Endothelial cell of umbilical vein (primary cell): Measurements from ENCODE around the gene HEBP1. TPM values are rescaled to one million over a fixed set of nuclear protein-coding genes. Genes with fewer than 3 reads are reported as not detected.

Experiments
- BruUV-seq: library from RNA; stranded (reverse); fragments of 400-500 nt; replicated peaks from 2 replicates; lab custom pipeline; 2021; lab: Mats Ljungman, UMichigan
- CTCF ChIA-PET: fragments of 300-600, 350-600 bp; sonication (Branson Sonifier 250); formaldehyde crosslinking; loops from one replicate; lab custom pipeline; 2021; ENCODE audit warnings: antibody characterized with exemption, inconsistent platforms; lab: Charles Lee
- POLR2A ChIA-PET: fragments of 300-600, 350-600 bp; sonication (Branson Sonifier 250); formaldehyde crosslinking; loops from one replicate; lab custom pipeline; 2021; ENCODE audit warnings: antibody characterized with exemption, inconsistent platforms; lab: Charles Lee
- DNase-seq: peaks from one replicate; pipeline ENCODE4 v3.0.0-alpha.2; 2011; ENCODE audit warnings: low read depth, low spot score
- FAIRE-seq: peaks from 2 replicates; lab custom pipeline; 2011; peaks lifted over from hg19 to GRCh38; lab: Jason Lieb, UNC
- H2AFZ ChIP-seq: 2 replicates; pipeline ENCODE4 v1.6.0; 2012; ENCODE audit warnings: low read depth, low read length, control low read depth, inconsistent platforms
- H3K27ac ChIP-seq: 2 replicates; pipeline ENCODE4 v1.5.1; 2011; ENCODE audit warnings: low read depth, mild to moderate bottlenecking, control low read depth, low read length, moderate library complexity; ENCODE audit not compliant: insufficient read depth
- H3K27me3 ChIP-seq, 2 experiments: 2 replicates each; pipeline versions ENCODE4 v1.6.0 to v1.6.1; 2011; ENCODE audit warnings: low read length in 2 of 2, mixed read lengths in 1 of 2; ENCODE audit not compliant: control insufficient read depth in 2 of 2, insufficient read depth in 2 of 2
- H3K36me3 ChIP-seq, 2 experiments: 2 replicates in 1 of 2; 3 replicates in 1 of 2; pipeline ENCODE4 v1.5.1; 2011; ENCODE audit warnings: low read length in 2 of 2, mild to moderate bottlenecking in 1 of 2, moderate library complexity in 1 of 2; ENCODE audit not compliant: control insufficient read depth in 2 of 2, insufficient read depth in 2 of 2; ENCODE audit errors: extremely low read depth in 1 of 2
- H3K4me1 ChIP-seq: 3 replicates; pipeline ENCODE4 v1.5.1; 2011; ENCODE audit warnings: mild to moderate bottlenecking, low read length; ENCODE audit not compliant: control insufficient read depth, insufficient read depth; ENCODE audit errors: extremely low read depth
- H3K4me2 ChIP-seq: 2 replicates; pipeline ENCODE4 v1.6.1; 2011; ENCODE audit warnings: low read length, control low read depth, mixed read lengths; ENCODE audit not compliant: insufficient read depth
- H3K4me3 ChIP-seq, 3 experiments: fragments of 200-600 bp in 1 of 3; sonication (generic), shearing (Covaris generic) in 1 of 3; replicated peaks in 1 of 3; 2 replicates each; pipeline ENCODE4 v1.5.1; 2011 to 2016; ENCODE audit warnings: control low read depth in 3 of 3, low read length in 3 of 3, mild to moderate bottlenecking in 2 of 3, inconsistent platforms in 1 of 3, low read depth in 1 of 3, moderate library complexity in 1 of 3; ENCODE audit not compliant: insufficient read depth in 1 of 3
- H3K79me2 ChIP-seq: 2 replicates; pipeline ENCODE4 v1.6.0; 2012; ENCODE audit warnings: low read length, inconsistent platforms; ENCODE audit not compliant: control insufficient read depth, insufficient read depth
- H3K9ac ChIP-seq: replicated peaks from 2 replicates; pipeline ENCODE3; 2011; ENCODE audit warnings: low read length, control low read depth; ENCODE audit not compliant: insufficient read depth; ENCODE audit errors: extremely low read depth
- H3K9me1 ChIP-seq: replicated peaks from 3 replicates; pipeline ENCODE4 v1.6.0; 2011; ENCODE audit warnings: mild to moderate bottlenecking, low read length; ENCODE audit not compliant: control insufficient read depth, insufficient read depth; ENCODE audit errors: extremely low read depth
- H3K9me3 ChIP-seq: replicated peaks from 2 replicates; pipeline ENCODE4 v1.5.1; 2012; ENCODE audit warnings: low read length, inconsistent platforms; ENCODE audit not compliant: control insufficient read depth, insufficient read depth
- H4K20me1 ChIP-seq: replicated peaks from 2 replicates; pipeline ENCODE3; 2011; ENCODE audit warnings: mild to moderate bottlenecking, low read length; ENCODE audit not compliant: control insufficient read depth, insufficient read depth; ENCODE audit errors: extremely low read depth
- CTCF ChIP-seq, 2 donors: IDR thresholded peaks; 1 replicate in 1 of 2; 2 replicates in 1 of 2; pipeline ENCODE4 v1.5.1; 2011; ENCODE audit warnings: low read length in 2 of 2, mild to moderate bottlenecking in 2 of 2, moderate library complexity in 2 of 2, control low read depth in 1 of 2, inconsistent platforms in 1 of 2, low read depth in 1 of 2; ENCODE audit not compliant: insufficient read depth in 1 of 2; ENCODE audit errors: extremely low read depth in 1 of 2
- EZH2 ChIP-seq: IDR thresholded peaks from 2 replicates; pipeline ENCODE4 v1.6.1; 2012; ENCODE audit warnings: borderline replicate concordance, low read depth, mild to moderate bottlenecking, moderate library complexity, low read length, inconsistent platforms; ENCODE audit not compliant: severe bottlenecking
- FOS ChIP-seq: IDR thresholded peaks from 2 replicates; pipeline ENCODE4 v1.6.1; 2011; ENCODE audit warnings: mild to moderate bottlenecking, low read length, moderate library complexity, borderline replicate concordance; ENCODE audit not compliant: insufficient read depth
- GATA2 ChIP-seq: IDR thresholded peaks from 2 replicates; pipeline ENCODE4 v1.7.0; 2011; ENCODE audit warnings: low read depth, mild to moderate bottlenecking, moderate library complexity, mixed read lengths, low read length; ENCODE audit not compliant: insufficient read length, insufficient read depth
- JUN ChIP-seq: IDR thresholded peaks from 2 replicates; pipeline ENCODE4 v1.6.1; 2011; ENCODE audit warnings: borderline replicate concordance, low read depth; ENCODE audit not compliant: insufficient read length, insufficient read depth
- MAX ChIP-seq: IDR thresholded peaks from 2 replicates; pipeline ENCODE4 v1.6.1; 2011; ENCODE audit not compliant: insufficient read depth, insufficient read length
- MYC ChIP-seq: IDR thresholded peaks from one replicate; pipeline ENCODE4 v1.6.1; 2011; ENCODE audit warnings: mild to moderate bottlenecking, low read depth, low read length
- POLR2A ChIP-seq: IDR thresholded peaks from 2 replicates; pipeline ENCODE4 v1.6.1; 2012; ENCODE audit warnings: low read depth, mild to moderate bottlenecking, control low read depth, low read length
- POLR2AphosphoS5 ChIP-seq: IDR thresholded peaks from 2 replicates; pipeline ENCODE4 v1.6.1; 2012; ENCODE audit warnings: low read depth, mild to moderate bottlenecking, control low read depth, low read length, moderate library complexity; ENCODE audit not compliant: insufficient read depth
- dilution Hi-C: fragments of 300-500 bp; cut with MboI; formaldehyde crosslinking; loops from one replicate; pipeline ENCODE4 v1.15.0; 2019; ENCODE audit warnings: low sequenced_read_pairs; ENCODE audit not compliant: extremely low pct_ligation_motif_present
- intact Hi-C: fragments of 100-400 bp; cut with micrococcal nuclease; formaldehyde crosslinking; loops from one replicate; pipeline ENCODE4 v1.10.0; 2022
- polyA plus RNA-seq, 4 experiments: library from polyadenylated mRNA; depleted of rRNA in 3 of 4; stranded (reverse) in 3 of 4; unstranded in 1 of 4; fragments of >200 nt; gene quantifications; 2 replicates each; pipeline versions ENCODE4 v1.2.1 to v1.2.3, GENCODE V29; 2011 to 2012; ENCODE audit warnings: missing spikeins in 1 of 4
- total RNA-seq: library from RNA; stranded (reverse); gene quantifications from 2 replicates; pipeline ENCODE4 v1.2.3, GENCODE V29; 2021

Gene HEBP1
- total and polyA plus RNA-seq, 2 donors (not counting 3 experiments of a cell fraction or from before 2014, with no cell fraction given), result 23.1 to 59.5 TPM

GRCh38 chr12:13005649-13006048 lies 5.6 kb upstream of the HEBP1 start:
- Histone ChIP-seq H3K27me3 (no peaks in the 10 kb centered on the region), H3K79me2 (no peaks in the 10 kb centered on the region), H3K4me1 (peaks cover 8% of the 10 kb centered on the region), H3K4me3 (no peak overlapping the region), H4K20me1 (no peaks in the 10 kb centered on the region), H3K9me1 (no peaks in the 10 kb centered on the region), H3K27ac (no peak overlapping the region), H2AFZ (no peak overlapping the region), H3K9ac (no peak overlapping the region), H3K36me3 (no peaks in the 10 kb centered on the region), H3K4me2 (no peak overlapping the region), H3K9me3 (no peaks in the 10 kb centered on the region)
- BruUV-seq, result no TSS peak
- dilution Hi-C loops, result no loop called here
- FAIRE-seq (no peak), DNase-seq (no peak)
- TF ChIP-seq JUN, result no peak
- TF ChIP-seq POLR2A, result no peak
- TF ChIP-seq MAX, result no peak
- no peak for TF ChIP-seq MYC
- POLR2A ChIA-PET, result no interaction called here
- CTCF ChIA-PET, result no interaction called here
- intact Hi-C loops, result no loop called here

- peaks cover 11% of the 10 kb centered on the region for H3K4me1 ChIP-seq
- H3K4me3 ChIP-seq, result no peak overlapping the region
- H3K36me3 ChIP-seq, result no peaks in the 10 kb centered on the region
- H3K9me1 ChIP-seq, result no peaks in the 10 kb centered on the region
- BruUV-seq, result no TSS peak
- no peaks in the 10 kb centered on the region for H3K9me3 ChIP-seq
- POLR2A ChIA-PET, result no interaction called here
- TF ChIP-seq JUN (no peak), CTCF (IDR thresholded peaks at IDR 0.05; ENCODE audit: extremely low read depth in 1 of 2, insufficient read depth in 1 of 2, low read depth in 1 of 2, low read length in 2 of 2) (no peak), MAX (no peak), POLR2AphosphoS5 (no peak), POLR2A (no peak), EZH2 (no peak), FOS (no peak), GATA2 (no peak), MYC (no peak)
- H2AFZ ChIP-seq, result no peak overlapping the region
- CTCF ChIA-PET, result no interaction called here
- no peak for FAIRE-seq
- dilution Hi-C loops (no loop called here), intact Hi-C loops (no loop called here)
- no peak overlapping the region for H3K4me2 ChIP-seq
- H3K79me2 ChIP-seq, result no peaks in the 10 kb centered on the region
- no peak for DNase-seq
- H3K27me3 ChIP-seq, result no peaks in the 10 kb centered on the region
- H4K20me1 ChIP-seq, result no peaks in the 10 kb centered on the region
- H3K27ac ChIP-seq, result no peak overlapping the region
- H3K9ac ChIP-seq, result no peak overlapping the region
These were observed 4.9 kb upstream of the HEBP1 start for GRCh38 chr12:13004986-13005385.
